ENCODE results near the gene NR2C2.

The NR2C2 gene

GRCh38 chr3:15066467-15066866 lies 119.1 kb downstream of the NR2C2 start:
- peaks cover 25% of the 10 kb centered on the region for H3K36me3 Mint-ChIP-seq
- ATAC-seq (no peak), DNase-seq (ENCODE audit: low spot score in 2 of 2) (no peak)
- H3K9me3 Mint-ChIP-seq = no peaks in the 10 kb centered on the region
- H3K4me3 Mint-ChIP-seq = no peak overlapping the region
- no peak overlapping the region for H3K27ac Mint-ChIP-seq
- peaks cover 21% of the 10 kb centered on the region for H3K4me1 Mint-ChIP-seq

GRCh38 chr3:15069441-15069840 lies 122.1 kb downstream of the NR2C2 start:
- peaks cover 7% of the 10 kb centered on the region for H3K4me1 Mint-ChIP-seq
- peak overlapping the region; percentile 77 for H3K27ac Mint-ChIP-seq
- H3K4me3 Mint-ChIP-seq = no peak overlapping the region
- peaks cover 34% of the 10 kb centered on the region for H3K36me3 Mint-ChIP-seq
- no peak for DNase-seq (ENCODE audit: low spot score in 2 of 2)
- H3K9me3 Mint-ChIP-seq = no peaks in the 10 kb centered on the region
- no peak for ATAC-seq

- no peak overlapping the region for H3K27ac Mint-ChIP-seq
- no peak overlapping the region for H3K4me3 Mint-ChIP-seq
- DNase-seq (ENCODE audit: low spot score in 2 of 2) (no peak), ATAC-seq (no peak)
- H3K36me3 Mint-ChIP-seq = peaks cover 50% of the 10 kb centered on the region
- no peaks in the 10 kb centered on the region for H3K4me1 Mint-ChIP-seq
- H3K9me3 Mint-ChIP-seq = no peaks in the 10 kb centered on the region
These were observed 124.3 kb downstream of the NR2C2 start for GRCh38 chr3:15071699-15072098.

GRCh38 chr3:15074500-15074899 lies 127.1 kb downstream of the NR2C2 start:
- H3K4me1 Mint-ChIP-seq = no peaks in the 10 kb centered on the region
- H3K27ac Mint-ChIP-seq = no peak overlapping the region

GRCh38 chr3:15079091-15079490 lies 131.7 kb downstream of the NR2C2 start:
- no peak for DNase-seq (ENCODE audit: low spot score in 2 of 2)
- ATAC-seq = no peak
- Mint-ChIP-seq H3K36me3 (peaks cover 95% of the 10 kb centered on the region), H3K27ac (no peak overlapping the region), H3K4me3 (no peak overlapping the region), H3K4me1 (peaks cover 5% of the 10 kb centered on the region), H3K9me3 (no peaks in the 10 kb centered on the region)

More at GRCh38 chr3:15074500-15074899, 127.1 kb downstream of the NR2C2 start:
- Mint-ChIP-seq H3K4me3 (no peak overlapping the region), H3K36me3 (peaks cover 71% of the 10 kb centered on the region), H3K9me3 (no peaks in the 10 kb centered on the region)
- ATAC-seq = no peak
- no peak for DNase-seq (ENCODE audit: low spot score in 2 of 2)

- Mint-ChIP-seq H3K36me3 (peaks cover 88% of the 10 kb centered on the region), H3K4me1 (peaks cover 5% of the 10 kb centered on the region), H3K4me3 (no peak overlapping the region), H3K9me3 (no peaks in the 10 kb centered on the region), H3K27ac (peak overlapping the region; percentile 35)
- no peak for ATAC-seq
- no peak for DNase-seq (ENCODE audit: low spot score in 2 of 2)
These were observed 134.7 kb downstream of the NR2C2 start for GRCh38 chr3:15081960-15082664.

GRCh38 chr3:15083252-15083651 lies 135.9 kb downstream of the NR2C2 start:
- DNase-seq (ENCODE audit: low spot score in 2 of 2) (no peak), ATAC-seq (no peak)
- Mint-ChIP-seq H3K9me3 (no peaks in the 10 kb centered on the region), H3K4me3 (no peak overlapping the region), H3K4me1 (peaks cover 5% of the 10 kb centered on the region), H3K27ac (peak overlapping the region; percentile 10), H3K36me3 (peaks cover 88% of the 10 kb centered on the region)

GRCh38 chr3:15086263-15086662 lies 138.9 kb downstream of the NR2C2 start:
- ATAC-seq (no peak), DNase-seq (ENCODE audit: low spot score in 2 of 2) (no peak)
- H3K4me3 Mint-ChIP-seq = no peak overlapping the region
- no peak overlapping the region for H3K27ac Mint-ChIP-seq
- peaks cover 5% of the 10 kb centered on the region for H3K4me1 Mint-ChIP-seq
- H3K36me3 Mint-ChIP-seq = peaks cover 90% of the 10 kb centered on the region
- H3K9me3 Mint-ChIP-seq = no peaks in the 10 kb centered on the region

GRCh38 chr3:15086699-15087098 lies 139.3 kb downstream of the NR2C2 start:
- Mint-ChIP-seq H3K27ac (no peak overlapping the region), H3K4me1 (peaks cover 5% of the 10 kb centered on the region), H3K4me3 (no peak overlapping the region), H3K9me3 (no peaks in the 10 kb centered on the region), H3K36me3 (peaks cover 90% of the 10 kb centered on the region)
- DNase-seq (ENCODE audit: low spot score in 2 of 2) = no peak
- no peak for ATAC-seq

- Mint-ChIP-seq H3K4me1 (no peaks in the 10 kb centered on the region), H3K36me3 (peaks cover 82% of the 10 kb centered on the region), H3K9me3 (no peaks in the 10 kb centered on the region), H3K27ac (no peak overlapping the region), H3K4me3 (no peak overlapping the region)
- DNase-seq (ENCODE audit: low spot score in 2 of 2) (no peak), ATAC-seq (no peak)
These were observed 141.8 kb downstream of the NR2C2 start for GRCh38 chr3:15089201-15089600.

- Mint-ChIP-seq H3K4me3 (no peak overlapping the region), H3K27ac (no peak overlapping the region), H3K9me3 (no peaks in the 10 kb centered on the region), H3K36me3 (peaks cover 83% of the 10 kb centered on the region), H3K4me1 (no peaks in the 10 kb centered on the region)
- no peak for ATAC-seq
- DNase-seq (ENCODE audit: low spot score in 2 of 2) = no peak
These were observed 144.2 kb downstream of the NR2C2 start for GRCh38 chr3:15091575-15091974.

- DNase-seq (ENCODE audit: low spot score in 2 of 2) (no peak), ATAC-seq (no peak)
- no peak overlapping the region for H3K4me3 Mint-ChIP-seq
- peaks cover 81% of the 10 kb centered on the region for H3K36me3 Mint-ChIP-seq
- no peaks in the 10 kb centered on the region for H3K9me3 Mint-ChIP-seq
- H3K27ac Mint-ChIP-seq = no peak overlapping the region
- H3K4me1 Mint-ChIP-seq = peaks cover 2% of the 10 kb centered on the region
These were observed 145.3 kb downstream of the NR2C2 start for GRCh38 chr3:15092686-15093085.

- Mint-ChIP-seq H3K36me3 (peaks cover 80% of the 10 kb centered on the region), H3K4me3 (no peak overlapping the region), H3K9me3 (no peaks in the 10 kb centered on the region), H3K27ac (no peak overlapping the region), H3K4me1 (peaks cover 17% of the 10 kb centered on the region)
- DNase-seq (ENCODE audit: low spot score in 2 of 2) = no peak
- ATAC-seq = no peak
These were observed 146.9 kb downstream of the NR2C2 start for GRCh38 chr3:15094187-15094875.

- DNase-seq (ENCODE audit: low spot score in 2 of 2) (no peak), ATAC-seq (no peak)
- Mint-ChIP-seq H3K4me3 (no peak overlapping the region), H3K27ac (no peak overlapping the region), H3K9me3 (no peaks in the 10 kb centered on the region), H3K4me1 (peaks cover 20% of the 10 kb centered on the region), H3K36me3 (peaks cover 63% of the 10 kb centered on the region)
These were observed 148.7 kb downstream of the NR2C2 start for GRCh38 chr3:15096046-15096445.

GRCh38 chr3:15097891-15098290 lies 150.5 kb downstream of the NR2C2 start:
- peak overlapping the region; percentile 81 for H3K4me3 Mint-ChIP-seq
- DNase-seq (ENCODE audit: low spot score in 2 of 2) = peak; percentile 29 to 77
- peak overlapping the region; percentile 96 for H3K27ac Mint-ChIP-seq
- H3K9me3 Mint-ChIP-seq = no peaks in the 10 kb centered on the region
- peak; percentile 2 for ATAC-seq
- H3K4me1 Mint-ChIP-seq = peaks cover 20% of the 10 kb centered on the region
- H3K36me3 Mint-ChIP-seq = peaks cover 56% of the 10 kb centered on the region
